Measurements from ENCODE around the gene MYH16.
"Not testable (repeated sequence)": the region's sequence is repeated elsewhere in the genome, so short reads cannot be mapped to it uniquely, and the experiment has no call there.

MYH16 gene

DNA sequence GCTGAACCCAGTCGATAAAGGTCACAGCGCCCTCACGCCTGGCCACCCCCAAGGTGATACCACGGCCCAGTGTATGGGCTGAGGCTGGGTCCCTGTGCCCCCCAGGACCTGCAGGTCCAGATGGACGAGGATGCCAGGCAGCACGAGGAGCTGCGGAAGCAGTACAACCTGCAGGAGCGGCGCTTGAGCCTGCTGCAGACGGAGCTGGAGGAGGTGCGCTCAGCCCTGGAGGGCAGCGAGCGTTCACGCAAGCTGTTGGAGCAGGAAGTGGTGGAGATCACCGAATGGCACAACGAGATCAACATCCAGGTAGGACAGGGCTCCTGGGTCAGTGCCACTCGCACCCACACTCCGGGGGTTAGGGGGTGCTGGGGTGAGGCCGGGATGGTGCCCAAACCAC, 28.9 kb downstream of the MYH16 start:
- no peak for DNase-seq

DNA sequence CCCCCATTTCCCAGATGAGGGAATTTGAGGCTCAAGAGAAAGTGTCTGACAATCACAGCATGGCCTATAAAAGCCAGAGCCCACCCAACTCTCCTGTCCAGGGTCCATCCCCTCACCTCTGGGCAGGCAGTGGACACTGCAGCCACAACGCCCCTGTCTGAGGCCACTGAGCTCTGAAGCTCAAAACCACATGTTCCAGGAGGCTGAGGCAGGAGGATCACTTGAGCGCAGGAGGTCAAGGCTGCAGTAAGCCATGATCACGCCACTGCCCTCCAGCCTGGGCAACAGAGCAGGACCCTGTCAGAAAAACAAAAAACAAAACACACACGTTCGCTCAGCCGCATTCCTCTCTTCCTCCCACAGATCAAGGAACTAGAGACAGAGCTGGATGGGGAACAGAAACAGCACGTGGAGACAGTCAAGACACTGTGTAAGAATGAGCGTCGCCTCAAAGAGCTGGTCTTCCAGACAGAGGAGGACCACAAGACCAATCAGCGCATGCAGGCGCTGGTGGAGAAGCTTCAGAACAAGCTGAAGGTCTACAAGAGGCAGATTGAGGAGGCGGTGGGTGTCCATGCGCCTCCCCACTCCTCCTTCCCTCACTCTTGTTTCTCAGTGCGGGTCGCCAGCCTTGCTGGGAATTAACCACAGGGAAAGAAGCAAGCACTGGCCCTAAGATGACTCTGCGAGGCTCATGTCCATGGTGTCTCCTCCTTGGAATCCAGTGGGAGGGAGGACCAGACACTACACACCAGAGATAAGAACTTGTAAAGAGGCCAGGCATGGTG, 33.0 kb downstream of the MYH16 start:
- DNase-seq: no peak

DNA sequence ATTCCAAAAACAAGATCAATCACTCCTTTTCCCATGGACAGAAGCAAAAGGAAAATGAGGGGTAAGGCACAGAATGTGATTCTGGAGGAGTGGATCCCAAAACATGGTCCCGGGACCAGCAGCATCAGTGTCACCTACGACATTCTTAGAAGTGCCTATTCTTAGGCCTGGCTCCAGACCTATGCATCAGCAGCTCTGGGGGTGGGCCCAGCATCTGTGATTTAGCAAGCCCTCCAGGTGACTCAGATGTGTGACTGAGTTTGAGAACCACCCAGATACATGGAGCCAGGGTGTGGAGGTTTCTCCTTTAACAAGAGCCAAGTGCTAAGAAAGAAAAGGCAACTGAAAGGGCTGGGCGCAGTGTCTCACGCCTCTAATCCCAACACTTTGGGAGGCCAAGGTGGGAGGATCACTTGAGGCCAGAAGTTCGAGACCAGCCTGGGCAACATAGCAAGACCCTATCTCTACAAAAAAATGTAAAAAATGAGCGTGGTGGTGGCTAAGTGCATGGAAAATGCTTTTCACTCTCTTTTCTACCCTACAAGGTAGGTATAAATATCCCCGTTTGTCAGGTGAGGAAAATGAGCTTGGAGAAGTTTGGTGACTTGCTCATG, 35.9 kb downstream of the MYH16 start:
- peak in 7 of 56 donors; percentile 4 to 17 (median 14) for DNase-seq

DNA sequence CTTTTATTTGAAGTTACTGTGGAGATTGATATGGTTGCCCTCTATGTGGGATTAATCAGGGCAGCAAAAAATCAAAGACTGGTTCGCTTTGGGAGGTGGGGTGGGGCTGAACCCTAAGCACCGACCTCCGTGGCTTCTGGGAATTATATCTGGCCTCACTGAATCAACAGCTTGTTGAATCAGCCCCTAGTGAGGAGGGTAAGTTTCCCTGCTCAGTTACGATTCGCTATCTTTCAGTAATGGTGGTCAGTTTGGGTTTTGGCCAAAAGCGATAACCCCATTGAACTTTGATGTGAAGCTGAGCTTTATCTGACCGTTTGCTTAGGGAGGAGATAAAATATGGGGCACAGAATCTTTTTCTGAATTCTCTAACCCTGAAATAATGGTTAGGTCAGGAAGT, 36.5 kb downstream of the MYH16 start:
- no peak for DNase-seq

DNA sequence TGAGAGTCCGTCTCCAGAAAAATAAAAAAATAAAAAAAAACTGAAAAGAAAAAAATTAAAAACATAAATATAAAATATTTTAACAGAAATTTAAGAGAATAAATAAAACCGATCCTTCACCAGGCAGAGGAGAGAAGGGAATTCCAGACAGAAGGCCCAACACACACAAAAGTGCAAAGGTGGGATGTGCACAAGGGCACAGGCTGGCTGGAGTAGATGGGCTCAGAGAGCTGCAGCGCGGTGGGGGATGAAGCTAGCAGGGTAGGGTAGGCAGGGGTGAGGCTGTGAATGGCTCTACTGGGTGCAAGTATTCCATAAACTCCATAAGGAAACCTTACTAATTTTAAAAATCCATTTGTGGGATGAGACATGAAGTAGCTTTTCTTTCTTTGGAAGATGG, 37.4 kb downstream of the MYH16 start:
- DNase-seq: no peak

DNA sequence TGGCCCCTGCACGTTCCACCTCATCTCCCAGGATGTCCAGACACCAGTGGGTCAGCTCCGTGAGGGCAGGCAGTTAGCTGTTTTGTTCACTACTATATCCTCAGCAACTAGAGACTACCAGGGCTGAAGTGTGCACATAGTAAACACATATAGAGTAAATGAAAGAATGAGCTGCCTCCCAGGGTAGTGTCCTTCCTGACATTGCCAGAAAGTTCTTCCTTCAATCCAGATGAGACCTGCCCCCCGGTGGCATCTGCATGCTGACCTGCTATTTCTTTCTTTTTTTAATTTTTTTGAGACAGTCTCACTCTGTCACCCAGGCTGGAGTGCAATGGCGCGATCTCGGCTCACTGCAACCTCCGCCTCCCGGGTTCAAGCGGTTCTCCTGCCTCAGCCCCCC, 39.1 kb downstream of the MYH16 start:
- no peak for DNase-seq

DNA sequence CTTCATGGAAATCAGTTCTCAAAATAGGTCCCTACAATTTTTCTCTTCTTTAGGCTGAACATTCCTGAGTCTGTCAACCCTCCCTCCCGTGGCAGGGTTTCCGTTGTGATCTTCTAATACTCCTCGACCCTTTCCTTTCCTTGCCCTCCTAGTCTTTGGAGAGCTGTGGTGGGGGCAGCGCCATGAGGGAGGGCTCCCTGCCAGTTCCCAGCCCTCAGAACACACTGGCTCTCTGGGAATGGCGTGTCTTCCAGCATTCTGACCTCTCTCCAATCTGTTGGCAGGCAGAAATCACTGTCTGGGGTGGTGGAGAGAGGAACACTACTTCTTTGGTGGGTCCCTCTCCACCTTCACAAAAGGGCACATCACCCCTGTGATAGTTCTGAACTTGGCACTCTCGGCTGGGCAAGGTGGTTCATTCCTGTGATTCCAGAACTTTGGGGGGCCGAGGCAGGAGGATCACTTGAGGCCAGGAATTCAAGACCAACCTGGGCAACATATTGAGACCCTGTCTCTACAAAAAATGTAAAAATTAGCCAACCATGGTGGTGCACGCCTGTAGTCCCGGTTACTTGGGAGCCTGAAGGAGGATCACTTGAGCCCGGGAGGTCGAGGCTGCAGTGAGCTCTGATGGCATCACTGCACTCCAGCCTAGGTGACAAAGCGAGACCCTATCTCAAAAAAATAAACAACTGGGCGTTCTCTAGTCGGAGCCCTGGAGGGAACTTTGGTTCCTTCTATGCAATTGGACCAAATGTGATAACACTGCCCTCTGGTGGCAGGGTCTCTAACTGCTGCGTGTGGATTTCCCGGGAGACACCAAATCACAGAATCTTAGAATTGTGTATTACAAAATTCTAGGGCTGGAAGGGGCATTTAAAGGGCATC, 39.9 kb downstream of the MYH16 start:
- peak in 48 of 56 donors; percentile 3 to 88 (median 36) for DNase-seq

DNA sequence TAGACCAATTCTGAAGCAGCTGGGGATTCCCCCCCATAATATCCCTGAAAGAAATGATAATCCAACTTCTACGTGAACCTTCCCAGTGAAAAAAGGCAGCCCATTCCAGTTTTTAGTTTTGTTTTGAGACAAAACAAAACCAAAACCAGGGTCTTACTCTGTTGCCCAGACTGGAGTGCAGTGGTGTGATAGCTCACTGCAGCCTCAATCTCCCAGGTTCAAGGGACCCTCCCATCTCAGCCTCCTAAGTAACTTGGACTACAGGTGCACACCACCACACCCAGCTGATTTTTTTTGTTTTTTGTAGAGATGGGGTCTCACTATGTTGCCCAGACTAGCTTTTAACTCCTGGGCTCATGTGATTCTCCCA, 40.5 kb downstream of the MYH16 start:
- DNase-seq: no peak

DNA sequence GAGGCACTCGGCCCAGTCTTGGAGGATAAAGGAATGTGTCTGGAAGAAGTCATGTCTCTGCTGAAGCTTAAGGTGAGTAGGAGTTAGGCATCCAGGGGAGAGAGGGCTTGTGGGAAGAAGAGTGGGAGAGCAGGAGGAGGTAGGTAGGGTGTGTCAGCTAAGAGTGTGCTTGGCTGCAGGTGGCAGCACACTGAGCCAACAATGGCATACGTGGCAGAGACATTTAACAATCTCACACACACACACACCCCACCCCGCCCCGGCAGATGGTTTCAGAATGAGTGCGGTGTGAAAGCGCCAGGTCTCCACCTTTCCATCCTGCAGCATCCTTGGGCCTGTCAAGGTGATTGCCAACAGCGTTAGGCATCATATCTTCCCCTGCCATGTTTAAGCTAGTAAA, 41.9 kb downstream of the MYH16 start:
- DNase-seq: peak in 24 of 56 donors; percentile 4 to 68 (median 32)

DNA sequence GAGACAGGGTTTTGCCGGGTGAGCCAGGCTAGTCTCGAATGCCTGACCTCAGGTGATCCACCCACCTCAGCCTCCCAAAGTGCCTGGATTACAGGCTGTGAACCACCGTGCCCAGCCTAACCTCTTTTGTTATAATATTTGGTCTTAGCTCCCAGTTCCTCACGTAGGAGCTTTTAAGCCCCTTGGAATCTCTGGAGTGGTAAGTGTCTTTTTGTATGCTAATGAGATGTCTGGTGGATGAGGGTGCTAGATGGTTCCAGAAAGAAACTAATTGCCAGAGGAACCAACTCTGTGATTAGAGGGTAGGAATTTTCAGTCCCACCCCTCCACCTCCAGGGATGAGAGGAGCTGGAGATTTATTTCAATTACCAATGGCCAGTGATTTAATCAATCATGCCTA, 47.7 kb downstream of the MYH16 start:
- no peak for DNase-seq

DNA sequence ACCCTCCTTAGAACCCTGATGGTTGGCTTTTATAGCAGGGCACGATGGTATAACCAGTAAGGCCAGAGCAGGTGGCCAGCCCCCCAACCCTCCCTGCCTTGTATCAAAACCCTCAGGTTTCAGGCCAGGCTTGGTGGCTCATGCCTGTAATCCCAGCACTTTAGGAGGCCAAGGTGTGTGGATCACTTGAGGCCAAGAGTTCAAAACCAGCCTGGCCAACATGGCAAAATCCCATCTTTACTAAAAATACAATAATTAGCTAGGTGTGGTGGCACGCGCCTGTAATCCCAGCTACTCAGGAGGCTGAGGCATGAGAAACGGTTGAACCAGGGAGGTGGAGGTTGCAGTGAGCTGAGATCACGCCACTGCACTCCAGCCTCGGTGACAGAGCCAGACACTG, 50.0 kb downstream of the MYH16 start:
- not testable (repeated sequence) for DNase-seq

DNA sequence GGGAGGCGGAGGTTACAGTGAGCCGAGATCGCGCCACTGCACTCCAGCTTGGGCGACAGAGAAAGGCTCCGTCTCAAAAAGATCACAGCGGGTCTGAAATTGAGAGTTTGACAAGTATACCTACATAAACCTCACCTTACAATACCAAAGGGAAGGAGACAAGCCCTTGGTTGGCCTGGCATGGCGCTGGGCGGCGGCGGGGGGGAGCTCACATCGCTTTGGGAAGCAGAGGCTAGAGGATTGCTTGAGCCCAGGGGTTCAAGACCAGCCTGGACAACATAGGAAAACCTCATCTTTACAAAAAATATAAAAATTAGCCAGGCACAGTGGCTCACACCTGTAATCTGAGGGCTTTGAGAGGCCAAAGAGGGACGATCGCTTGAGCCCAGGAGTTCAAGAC, 51.9 kb downstream of the MYH16 start:
- DNase-seq: no peak

DNA sequence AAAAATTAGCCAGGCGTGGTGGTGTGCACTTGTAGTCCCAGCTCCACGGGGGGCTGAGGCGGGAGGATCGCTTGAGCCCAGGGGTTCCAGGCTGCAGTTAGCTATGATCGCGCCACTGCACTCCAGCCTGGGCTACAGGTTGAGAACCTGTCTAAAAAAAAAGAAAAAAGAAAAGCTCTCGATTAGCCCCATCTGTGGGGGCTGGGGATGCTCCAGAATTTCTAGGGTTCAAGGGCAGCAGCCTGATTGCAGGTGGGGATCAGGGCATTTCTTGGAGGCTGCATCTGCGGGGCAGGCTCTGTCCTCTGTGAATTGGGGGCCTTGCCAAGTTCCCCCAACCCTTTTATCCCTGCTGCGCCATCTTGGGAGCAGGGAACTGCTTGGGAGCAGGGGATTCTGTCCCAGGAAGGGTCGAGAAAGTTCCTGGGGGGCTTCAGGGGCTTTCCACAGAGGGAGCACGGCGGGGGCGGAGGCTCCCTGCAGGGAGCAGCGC, 52.4 kb downstream of the MYH16 start:
- peak in 4 of 56 donors; percentile 15 to 35 (median 32) for DNase-seq

DNA sequence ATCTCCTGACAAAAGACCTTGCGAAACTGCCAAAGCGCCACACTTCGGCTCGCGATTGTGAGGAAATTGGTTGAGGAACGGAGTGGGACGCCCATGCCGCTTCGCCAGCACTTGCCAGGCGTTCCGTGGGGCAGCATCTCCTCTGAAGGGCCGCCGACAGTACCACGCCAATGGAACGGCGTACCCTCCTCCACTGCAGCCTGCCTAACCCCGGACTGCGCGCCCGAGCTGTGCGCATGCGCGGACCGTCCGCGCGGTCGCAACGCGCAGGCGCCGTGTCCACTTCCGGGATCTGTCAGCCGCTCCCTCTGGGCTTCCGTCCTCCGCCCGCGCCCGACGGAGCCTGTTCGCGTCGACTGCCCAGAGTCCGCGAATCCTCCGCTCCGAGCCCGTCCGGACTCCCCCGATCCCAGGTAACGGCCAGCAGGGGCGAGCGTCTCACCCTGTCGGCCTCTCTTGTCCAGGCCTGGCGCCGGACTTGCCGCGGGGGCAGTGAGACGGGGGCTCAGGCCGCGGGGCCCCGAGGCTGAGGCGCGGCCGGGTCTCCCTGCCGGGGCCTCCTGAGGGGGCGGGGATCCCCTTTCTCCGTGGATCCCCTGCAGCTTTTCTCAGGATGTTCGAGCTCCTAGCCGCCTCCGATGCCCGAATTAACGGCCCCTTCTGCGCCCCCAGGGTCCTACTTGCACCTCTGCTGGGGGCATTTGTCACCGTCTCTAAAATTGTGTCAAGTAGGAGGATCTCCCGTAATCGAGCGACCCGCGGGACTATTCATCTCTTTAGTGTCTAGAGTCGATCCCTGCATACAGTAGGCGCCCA, 53.2 kb downstream of the MYH16 start, which contains the start of gene ARPC1A:
Gene ARPC1A, plus strand, starts transcription at position 307 of the 816 bp plus-strand sequence. CDS start 7,456 bp downstream, outside the sequence.
- peak in 55 of 56 donors; percentile 16 to 90 (median 79) for DNase-seq

DNA sequence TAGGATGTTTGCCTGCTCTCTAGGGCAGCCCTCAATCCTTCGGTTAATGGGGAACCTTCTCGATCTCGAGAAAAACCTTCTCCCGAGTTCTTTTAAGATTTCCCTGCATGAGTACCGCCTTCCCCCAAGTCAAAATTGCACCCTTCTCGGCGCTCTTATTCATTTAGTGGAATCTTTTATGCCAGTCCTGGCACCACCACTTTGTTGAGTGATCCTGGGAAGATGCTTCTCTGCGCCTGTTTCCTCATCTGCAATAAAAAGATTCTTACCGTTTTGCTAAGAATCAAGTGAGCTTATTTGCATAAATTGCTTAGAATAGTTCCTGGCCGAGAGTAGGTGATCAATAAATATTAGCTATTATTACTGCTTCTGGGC, 53.8 kb downstream of the MYH16 start:
- no peak for DNase-seq

DNA sequence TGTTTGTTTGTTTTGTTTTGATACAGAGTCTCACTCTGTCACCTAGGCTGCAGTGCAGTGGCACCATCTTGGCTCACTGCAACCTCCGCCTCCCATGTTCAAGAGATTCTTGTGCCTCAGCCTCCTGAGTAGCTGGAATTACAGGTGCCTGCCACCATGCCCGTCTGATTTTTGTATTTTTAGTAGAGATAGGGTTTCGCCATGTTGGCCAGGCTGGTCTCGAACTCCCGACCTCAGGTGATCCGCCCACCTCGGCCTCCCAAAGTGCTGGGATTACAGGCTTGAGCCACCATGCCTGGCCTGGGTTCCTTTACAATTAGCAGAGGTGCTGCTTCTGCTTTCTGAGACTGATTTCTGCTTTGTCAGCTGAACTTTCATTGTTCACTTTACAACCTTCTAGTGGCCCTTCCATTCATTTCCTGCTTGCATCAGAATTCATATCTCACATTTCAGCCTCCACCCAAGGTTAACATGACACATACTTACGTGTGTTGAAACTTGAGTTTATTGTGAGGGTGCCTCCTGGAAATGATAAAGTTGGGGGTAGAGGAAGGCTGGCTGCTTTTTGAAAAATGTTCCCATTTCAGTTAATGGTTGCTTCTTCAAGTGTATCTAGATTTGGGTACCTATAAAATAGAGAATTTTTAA, 57.8 kb downstream of the MYH16 start:
- not testable (repeated sequence) for DNase-seq

DNA sequence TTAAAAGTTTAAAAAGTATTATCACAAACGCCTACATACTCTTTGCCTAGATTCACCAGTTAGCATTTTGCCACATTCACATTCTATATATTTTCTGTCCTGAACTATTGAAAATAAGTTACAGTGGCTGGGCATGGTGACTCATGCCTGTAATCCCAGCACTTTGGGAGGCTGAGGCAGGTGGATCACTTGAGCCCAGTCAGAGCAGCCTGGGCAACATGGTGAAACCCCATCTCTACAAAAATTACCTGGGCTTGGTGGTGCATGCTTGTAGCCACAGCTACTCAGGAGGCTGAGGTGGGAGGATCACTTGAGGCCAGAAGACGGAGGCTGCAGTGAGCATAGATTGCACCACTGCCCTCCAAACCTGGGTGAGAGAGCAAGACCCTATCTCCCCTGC, 58.4 kb downstream of the MYH16 start:
- DNase-seq: no peak

DNA sequence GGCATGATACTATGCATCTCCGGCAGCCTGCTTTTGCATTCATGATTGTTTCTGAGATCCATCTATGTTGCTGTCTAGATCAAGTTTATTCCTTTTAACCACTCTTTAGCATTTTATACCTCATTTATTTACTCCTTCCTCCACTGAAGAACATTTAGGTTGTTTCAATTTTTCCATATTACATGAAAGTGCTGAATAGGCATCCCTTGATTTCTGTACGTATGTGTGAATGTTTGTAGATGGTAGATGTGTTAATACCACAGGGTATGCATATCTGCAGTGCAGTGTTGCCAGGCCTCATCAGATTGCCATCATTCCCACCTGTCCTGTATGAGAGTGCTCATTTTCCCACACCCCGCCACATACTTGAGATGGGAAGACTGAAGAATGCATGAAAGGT, 67.0 kb downstream of the MYH16 start:
- DNase-seq: no peak

DNA sequence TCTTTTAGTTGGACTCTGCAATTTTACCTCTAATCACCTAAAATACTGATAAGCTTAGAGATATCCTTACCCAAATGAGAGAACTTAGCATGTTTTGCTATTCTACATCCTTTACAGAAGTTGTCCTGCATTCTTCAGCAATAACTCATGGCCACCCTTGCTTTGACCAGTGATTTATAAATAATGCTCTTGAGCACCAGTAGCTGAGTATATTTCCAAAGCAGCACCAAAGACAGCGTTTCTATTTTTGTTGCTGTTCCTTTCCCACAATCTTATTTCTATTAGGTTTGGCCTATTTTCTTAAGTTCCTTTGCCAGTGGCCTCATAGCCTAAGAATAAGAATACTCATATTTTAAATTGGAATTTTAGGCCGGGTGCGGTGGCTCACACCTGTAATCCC, 68.0 kb downstream of the MYH16 start:
- DNase-seq: no peak

DNA sequence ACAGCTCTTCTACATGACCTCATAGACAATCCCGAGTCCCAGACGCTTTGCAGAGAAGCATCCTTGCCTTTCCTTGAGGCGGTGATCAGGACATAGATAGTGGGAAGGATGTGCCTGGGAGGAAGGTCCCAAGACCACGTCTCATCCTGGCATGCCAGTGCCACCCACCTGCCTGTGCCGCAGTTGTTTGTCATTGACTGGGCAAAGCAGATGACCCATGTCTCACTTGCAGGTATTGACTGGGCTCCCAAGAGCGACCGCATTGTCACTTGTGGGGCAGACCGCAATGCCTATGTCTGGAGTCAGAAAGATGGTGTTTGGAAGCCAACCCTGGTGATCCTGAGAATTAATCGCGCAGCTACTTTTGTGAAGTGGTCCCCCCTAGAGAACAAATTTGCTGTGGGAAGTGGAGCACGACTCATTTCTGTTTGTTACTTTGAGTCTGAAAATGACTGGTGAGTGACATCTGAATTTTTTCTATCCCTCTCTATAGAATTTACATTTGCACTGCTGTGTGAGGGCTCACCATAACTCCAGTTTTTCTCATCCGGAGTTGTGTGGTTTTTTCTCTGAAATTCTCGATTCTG, 71.5 kb downstream of the MYH16 start:
- no peak for DNase-seq

Data from nucleus accumbens (tissue), 56 donors.